ENCODE results near the gene ANKRD53. TPM values are rescaled to one million over a fixed set of nuclear protein-coding genes. Genes with fewer than 3 reads are reported as not detected.

ANKRD53 gene
- total and polyA plus RNA-seq, 2 donors (not counting 1 experiment from before 2014, with no cell fraction given), result 0.84 TPM

GRCh38 chr2:70930371-70931329, 47.8 kb upstream of the ANKRD53 start:
- peaks cover 7% of the 10 kb centered on the region for H3K4me1 Mint-ChIP-seq
- peaks cover 31% of the 10 kb centered on the region for H3K27me3 Mint-ChIP-seq

More at GRCh38 chr2:70930371-70931329, 47.8 kb upstream of the ANKRD53 start:
- Histone ChIP-seq H3K9me3 (ENCODE audit: control extremely low read depth in 1 of 3, control insufficient read depth in 2 of 3, insufficient read depth in 1 of 3, low read length in 2 of 3) (peaks cover 0 to 10% (median 0%) of the 10 kb centered on the region in 3 donors), H3K4me2 (replicated peaks; ENCODE audit: low read depth, low read length, poor library complexity, severe bottlenecking) (no peak overlapping the region), H3K27ac (ENCODE audit: low read length in 2 of 2) (no peak overlapping the region), H3K79me2 (ENCODE audit: control insufficient read depth, insufficient read depth, low read length) (no peaks in the 10 kb centered on the region), H3K9ac (ENCODE audit: low read length) (no peak overlapping the region), H3K36me3 (replicated peaks in 1 of 2; ENCODE audit: control extremely low read depth in 1 of 2, control insufficient read depth in 1 of 2, extremely low read depth in 1 of 2, insufficient read depth in 2 of 2, low read length in 1 of 2) (no peaks in the 10 kb centered on the region), H4K20me1 (ENCODE audit: control insufficient read depth, insufficient read depth, low read length, poor library complexity, severe bottlenecking) (no peaks in the 10 kb centered on the region), H3K27me3 (replicated peaks in 1 of 4; ENCODE audit: control extremely low read depth in 1 of 4, control insufficient read depth in 3 of 4, insufficient read depth in 4 of 4, low read length in 3 of 4) (peaks cover 0 to 10% (median 1%) of the 10 kb centered on the region in 4 experiments), H2AFZ (ENCODE audit: insufficient read depth, low read depth, low read length, poor library complexity, severe bottlenecking) (no peak overlapping the region), H3K4me1 (ENCODE audit: control insufficient read depth in 2 of 2, insufficient read depth in 2 of 2, low read length in 2 of 2) (peaks cover 9 to 12% of the 10 kb centered on the region in 2 donors), H3K4me3 (ENCODE audit: control extremely low read depth in 1 of 5, extremely low read depth in 1 of 5, insufficient read depth in 1 of 5, low read depth in 2 of 5, low read length in 4 of 5) (no peak overlapping the region)
- CTCF ChIA-PET, result no interaction called here
- DNase-seq, result no peak
- intact Hi-C loops (cut with micrococcal nuclease), result no loop called here
- H3K4me3 Mint-ChIP-seq, result no peak overlapping the region
- POLR2A ChIA-PET, result no interaction called here
- no peak for ATAC-seq (ENCODE audit: low read depth)
- no peak overlapping the region for H3K27ac Mint-ChIP-seq
- TF ChIP-seq EZH2 (IDR thresholded peaks at IDR 0.05; ENCODE audit: borderline replicate concordance, insufficient read depth, low read depth, low read length, poor library complexity, severe bottlenecking) (no peak), CTCF (IDR thresholded peaks at IDR 0.05) (no peak)
- no peaks in the 10 kb centered on the region for H3K9me3 Mint-ChIP-seq (ENCODE audit: insufficient read depth)
- 92% methylated on average over 2 of the region's 4 CpGs for WGBS (ENCODE audit: insufficient coverage)
